Activated T-helper 1 cell treated with anti-CD3 and anti-CD28 coated beads, Interleukin-2, amount 50 U/mL, for 16 hours (primary cell): Measurements from ENCODE around the gene CACNA1D.
"Not testable (repeated sequence)": the region's sequence is repeated elsewhere in the genome, so short reads cannot be mapped to it uniquely, and the experiment has no call there.

Source experiments
- DNase-seq, 2 donors: peaks; one replicate each; pipeline ENCODE4 v3.0.0-alpha.2; 2020; ENCODE audit warnings: low read depth in 1 of 2, low spot score in 1 of 2

CACNA1D gene

GRCh38 chr3:53650424-53650823 is 156.0 kb downstream of the CACNA1D start:
- DNase-seq: no peak

GRCh38 chr3:53650928-53651661 is 156.7 kb downstream of the CACNA1D start:
- no peak for DNase-seq

- DNase-seq: no peak
Observed at GRCh38 chr3:53651927-53652326, 157.5 kb downstream of the CACNA1D start.

- no peak for DNase-seq
Observed at GRCh38 chr3:53657651-53658050, 163.2 kb downstream of the CACNA1D start.

- no peak for DNase-seq
Observed at GRCh38 chr3:53658613-53659193, 164.3 kb downstream of the CACNA1D start.

GRCh38 chr3:53659996-53660395 is 165.6 kb downstream of the CACNA1D start:
- no peak for DNase-seq

GRCh38 chr3:53661480-53661879 is 167.1 kb downstream of the CACNA1D start:
- no peak for DNase-seq

GRCh38 chr3:53664812-53665211 is 170.4 kb downstream of the CACNA1D start:
- not testable (repeated sequence) for DNase-seq

- DNase-seq: no peak
Observed at GRCh38 chr3:53665608-53666425, 171.4 kb downstream of the CACNA1D start.

GRCh38 chr3:53668872-53669271 is 174.5 kb downstream of the CACNA1D start:
- DNase-seq: no peak

GRCh38 chr3:53670721-53671120 is 176.3 kb downstream of the CACNA1D start:
- DNase-seq: no peak

GRCh38 chr3:53671192-53671960 is 177.0 kb downstream of the CACNA1D start:
- DNase-seq: no peak

- no peak for DNase-seq
Observed at GRCh38 chr3:53671961-53672299, 177.5 kb downstream of the CACNA1D start.

- DNase-seq: no peak
Observed at GRCh38 chr3:53672981-53673380, 178.6 kb downstream of the CACNA1D start.

GRCh38 chr3:53673722-53674350 is 179.4 kb downstream of the CACNA1D start:
- DNase-seq: no peak

GRCh38 chr3:53674582-53674981 is 180.2 kb downstream of the CACNA1D start:
- no peak for DNase-seq

- DNase-seq: no peak
Observed at GRCh38 chr3:53675022-53675697, 180.7 kb downstream of the CACNA1D start.

- DNase-seq: no peak
Observed at GRCh38 chr3:53675942-53676341, 181.5 kb downstream of the CACNA1D start.

GRCh38 chr3:53677413-53677812 is 183.0 kb downstream of the CACNA1D start:
- no peak for DNase-seq

GRCh38 chr3:53680028-53680427 is 185.6 kb downstream of the CACNA1D start:
- no peak for DNase-seq
